Measurements from ENCODE around the gene SCYGR4.
"Not testable (repeated sequence)": the region's sequence is repeated elsewhere in the genome, so short reads cannot be mapped to it uniquely, and the experiment has no call there.

SCYGR4 gene, protein sequence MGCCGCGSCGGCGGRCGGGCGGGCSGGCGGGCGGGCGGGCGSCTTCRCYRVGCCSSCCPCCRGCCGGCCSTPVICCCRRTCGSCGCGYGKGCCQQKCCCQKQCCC

GRCh38 chr2:227617316-227618230, at the start of gene SCYGR4:
Gene SCYGR4 (plus strand): TSS chr2:227617498. CDS start chr2:227617498, 0 bp downstream.
- DNase-seq, result no peak

DNA sequence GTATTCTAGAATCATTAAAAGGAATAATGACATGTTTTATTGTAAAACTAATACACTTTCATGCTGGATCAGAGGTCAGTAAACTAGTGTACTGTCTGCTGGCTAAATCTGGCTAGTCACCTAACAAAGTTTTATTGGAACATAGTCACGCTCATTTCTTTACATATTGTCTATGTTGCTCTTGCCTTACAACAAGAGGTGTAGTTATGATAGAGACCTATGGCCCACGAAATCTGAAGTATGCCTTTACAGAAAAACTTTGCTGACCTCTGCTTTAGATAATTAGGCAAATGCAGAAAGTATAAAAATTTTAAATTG, 48.5 kb upstream of the SCYGR4 start:
- ATAC-seq (no peak), DNase-seq (no peak)

More at GRCh38 chr2:227617316-227618230, at the start of gene SCYGR4:
- ATAC-seq, result no peak

GRCh38 chr2:227570615-227571014, 46.7 kb upstream of the SCYGR4 start:
- ATAC-seq (no peak), DNase-seq (no peak)

DNA sequence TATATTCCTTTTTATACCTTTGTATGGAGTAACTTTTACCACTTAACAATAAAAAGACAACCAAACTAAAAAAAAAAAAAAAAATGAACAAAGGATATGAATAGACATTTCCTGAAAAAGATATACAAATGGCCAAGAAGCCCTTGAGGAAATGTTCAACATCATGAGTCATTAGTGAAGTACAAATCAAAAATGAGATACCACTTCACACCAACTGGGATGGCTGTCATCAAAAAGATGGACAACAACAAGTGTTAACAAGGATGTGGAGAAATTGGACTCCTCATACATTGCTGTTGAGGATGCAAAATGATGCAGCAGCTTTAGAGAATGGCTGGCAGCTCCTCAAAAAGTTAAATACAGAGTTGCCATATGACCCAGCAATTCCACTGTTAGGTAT, 41.2 kb upstream of the SCYGR4 start:
- DNase-seq (no peak), ATAC-seq (no peak)

GRCh38 chr2:227576812-227577211, 40.5 kb upstream of the SCYGR4 start:
- no peak for ATAC-seq
- DNase-seq, result no peak

DNA sequence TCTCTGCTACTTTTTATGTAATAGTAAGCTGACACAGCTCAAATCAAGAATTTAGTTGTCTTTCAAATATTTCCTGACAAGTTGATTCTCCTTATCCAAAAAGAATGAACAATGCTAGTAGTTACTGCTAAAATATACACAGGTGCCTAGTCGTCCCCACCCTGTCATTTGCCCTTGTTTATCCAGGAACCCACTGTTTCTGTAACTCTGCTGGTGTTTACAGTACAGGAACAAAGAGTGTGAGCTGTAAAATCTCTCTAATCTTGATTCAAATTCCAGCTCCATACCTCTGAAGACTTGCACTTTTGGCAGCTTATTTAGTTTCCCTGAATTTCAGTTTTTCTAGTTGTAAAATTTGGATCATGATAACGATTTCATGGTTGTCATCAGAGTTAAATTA, 39.7 kb upstream of the SCYGR4 start:
- no peak for ATAC-seq
- DNase-seq, result no peak

- no peak for DNase-seq
- no peak for ATAC-seq
Observed at GRCh38 chr2:227578642-227579041, 38.7 kb upstream of the SCYGR4 start.

- ATAC-seq, result no peak
- DNase-seq, result no peak
Observed at GRCh38 chr2:227579791-227580190, 37.5 kb upstream of the SCYGR4 start.

- ATAC-seq, result no peak
Observed at GRCh38 chr2:227582369-227582768, 34.9 kb upstream of the SCYGR4 start.

DNA sequence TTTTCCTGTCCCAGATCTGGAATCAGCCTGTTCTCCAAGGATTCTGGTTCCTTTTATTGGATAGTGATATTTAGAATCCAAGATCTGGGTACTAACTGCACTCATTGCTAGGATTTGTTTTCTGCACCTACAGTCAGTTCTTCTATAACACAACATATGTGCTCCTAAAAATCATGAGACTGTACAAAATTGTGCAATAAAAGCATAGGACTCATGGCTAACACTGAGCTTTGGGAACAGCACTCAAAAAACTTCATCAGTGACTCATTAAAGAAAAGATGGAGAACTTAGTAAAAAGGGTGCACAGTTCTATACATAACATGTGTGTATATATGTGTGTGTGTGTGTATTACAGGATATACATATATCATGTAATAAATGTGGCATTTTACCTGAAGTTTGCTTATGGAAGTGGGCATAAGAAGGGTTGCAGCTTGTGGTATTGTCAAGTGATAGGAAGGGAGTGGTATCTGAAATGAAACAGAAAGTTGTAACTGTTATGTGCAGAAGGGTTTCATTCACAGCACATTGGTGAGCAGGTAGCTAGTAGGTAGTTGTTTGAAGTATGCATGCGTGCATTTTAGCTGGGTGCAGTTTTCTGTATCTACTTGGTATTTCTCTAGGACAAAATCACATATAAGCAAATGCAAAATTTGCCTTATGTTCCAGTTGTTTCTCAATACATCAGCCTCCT, 24.5 kb upstream of the SCYGR4 start:
- ATAC-seq (no peak), DNase-seq (no peak)

More at GRCh38 chr2:227582369-227582768, 34.9 kb upstream of the SCYGR4 start:
- no peak for DNase-seq

DNA sequence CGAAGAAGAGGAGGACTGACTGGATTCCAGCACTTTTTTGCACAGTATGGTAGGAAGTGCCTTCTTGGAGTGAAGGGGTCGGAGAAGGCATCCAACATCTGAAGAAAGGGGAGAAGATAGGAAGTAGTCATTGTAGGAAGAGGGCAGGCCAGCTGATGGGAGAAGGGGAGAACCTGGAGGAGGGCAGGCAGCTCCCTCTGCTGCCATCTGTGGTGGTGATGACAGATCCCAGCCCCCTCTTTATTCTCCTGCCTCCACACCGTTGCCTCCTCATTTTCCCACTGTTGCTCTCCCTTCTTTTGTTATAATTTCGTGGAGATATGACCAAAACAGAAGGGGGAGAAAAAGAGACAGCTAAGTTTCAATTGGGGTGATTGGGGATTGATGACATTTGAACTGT, 21.5 kb upstream of the SCYGR4 start:
- ATAC-seq (no peak), DNase-seq (no peak)

- ATAC-seq, result no peak
- no peak for DNase-seq
Observed at GRCh38 chr2:227597036-227597435, 20.3 kb upstream of the SCYGR4 start.

- ATAC-seq (no peak), DNase-seq (no peak)
Observed at GRCh38 chr2:227597998-227598397, 19.3 kb upstream of the SCYGR4 start.

DNA sequence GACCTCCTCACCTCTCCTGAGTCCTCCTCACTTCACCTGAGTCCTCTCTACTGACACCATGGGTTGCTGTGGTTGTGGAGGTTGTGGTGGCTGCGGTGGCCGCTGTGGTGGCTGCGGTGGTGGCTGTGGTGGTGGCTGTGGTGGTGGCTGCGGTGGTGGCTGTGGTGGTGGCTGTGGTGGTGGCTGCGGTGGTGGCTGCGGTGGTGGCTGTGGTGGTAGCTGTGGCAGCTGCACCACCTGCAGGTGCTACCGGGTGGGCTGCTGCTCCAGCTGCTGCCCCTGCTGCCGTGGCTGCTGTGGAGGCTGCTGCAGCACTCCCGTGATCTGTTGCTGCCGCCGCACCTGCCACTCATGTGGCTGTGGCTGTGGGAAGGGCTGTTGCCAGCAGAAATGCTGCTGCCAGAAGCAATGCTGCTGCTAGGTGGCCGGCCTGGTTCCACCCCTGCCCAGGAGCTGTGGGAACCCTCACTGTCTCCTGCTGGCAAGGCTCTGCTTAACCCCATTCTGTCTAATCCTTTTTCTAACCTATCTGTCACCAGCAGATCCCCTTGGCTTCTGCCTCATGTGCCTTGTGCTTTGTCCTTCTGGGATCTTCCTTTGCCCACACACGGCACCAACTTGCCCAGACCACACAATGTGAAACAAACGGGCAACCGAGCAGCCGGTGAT, 18.3 kb upstream of the SCYGR4 start, which contains the start of gene SCYGR2:
Gene SCYGR2, plus strand, starts transcription at position 59 of the 669 bp plus-strand sequence. Its CDS starts 0 bp downstream, at position 59.
- not testable (repeated sequence) for ATAC-seq, DNase-seq

DNA sequence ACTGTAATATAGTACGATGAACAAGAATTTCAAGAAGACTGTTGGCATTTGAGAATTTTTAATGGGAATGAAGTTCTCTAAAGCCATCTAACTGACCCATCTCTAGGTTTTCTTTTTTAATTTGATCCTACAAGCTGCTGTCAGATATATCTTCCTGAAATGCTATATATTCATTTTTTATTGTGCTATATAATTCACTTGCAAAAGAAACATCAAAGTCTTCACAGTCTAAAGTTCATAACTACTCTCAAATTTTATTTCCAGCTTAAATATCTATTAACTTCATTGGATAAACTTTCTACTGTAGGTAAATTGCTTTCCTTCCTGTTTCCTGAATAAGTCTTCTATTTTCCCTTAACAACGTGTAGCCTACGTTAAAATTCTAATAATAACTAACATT, 14.9 kb upstream of the SCYGR4 start:
- ATAC-seq, result no peak
- DNase-seq, result no peak

DNA sequence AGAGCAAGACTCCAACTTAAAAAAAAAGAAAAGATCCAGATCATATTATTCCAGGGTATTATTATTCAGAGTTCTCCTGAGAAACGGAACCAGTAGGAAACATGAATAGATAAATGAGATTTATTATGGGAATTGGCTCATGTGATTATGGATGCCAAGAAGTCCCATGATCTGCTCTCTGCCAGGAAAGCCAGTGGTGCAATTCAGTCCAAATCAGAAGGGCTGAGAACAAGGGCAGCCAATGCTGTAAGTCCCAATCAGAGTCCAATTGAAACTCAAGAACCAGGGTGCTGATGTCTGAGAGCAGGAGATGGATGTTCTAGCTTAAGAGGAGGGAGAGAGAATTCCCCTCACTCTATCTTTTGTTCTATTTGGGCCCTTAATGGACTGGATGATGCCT, 10.8 kb upstream of the SCYGR4 start:
- no peak for DNase-seq
- ATAC-seq, result no peak

DNA sequence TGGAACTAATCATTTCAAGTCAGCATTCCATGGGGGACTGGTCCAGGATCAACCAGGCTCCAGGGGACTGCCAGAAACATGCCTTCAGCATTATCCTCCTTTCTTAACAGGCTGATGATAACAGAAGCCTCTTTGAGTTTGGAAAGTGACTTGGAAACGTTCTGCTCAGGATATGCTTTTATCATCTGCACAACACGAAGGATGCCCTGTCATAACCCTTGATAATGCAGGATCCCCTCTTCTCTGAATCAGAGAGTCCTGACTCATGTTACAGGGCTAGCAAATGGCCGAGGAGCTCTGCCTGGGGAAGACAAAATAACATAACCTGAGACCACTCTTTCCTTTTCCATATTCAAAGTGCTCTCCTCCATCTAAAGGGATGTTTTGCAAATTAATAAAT, 9.4 kb upstream of the SCYGR4 start:
- DNase-seq (no peak), ATAC-seq (no peak)

GRCh38 chr2:227608561-227609338, 8.5 kb upstream of the SCYGR4 start:
- peak; percentile 49 for ATAC-seq
- DNase-seq, result peak; percentile 8

GRCh38 chr2:227610123-227610522, 7.2 kb upstream of the SCYGR4 start:
- ATAC-seq (no peak), DNase-seq (no peak)

DNA sequence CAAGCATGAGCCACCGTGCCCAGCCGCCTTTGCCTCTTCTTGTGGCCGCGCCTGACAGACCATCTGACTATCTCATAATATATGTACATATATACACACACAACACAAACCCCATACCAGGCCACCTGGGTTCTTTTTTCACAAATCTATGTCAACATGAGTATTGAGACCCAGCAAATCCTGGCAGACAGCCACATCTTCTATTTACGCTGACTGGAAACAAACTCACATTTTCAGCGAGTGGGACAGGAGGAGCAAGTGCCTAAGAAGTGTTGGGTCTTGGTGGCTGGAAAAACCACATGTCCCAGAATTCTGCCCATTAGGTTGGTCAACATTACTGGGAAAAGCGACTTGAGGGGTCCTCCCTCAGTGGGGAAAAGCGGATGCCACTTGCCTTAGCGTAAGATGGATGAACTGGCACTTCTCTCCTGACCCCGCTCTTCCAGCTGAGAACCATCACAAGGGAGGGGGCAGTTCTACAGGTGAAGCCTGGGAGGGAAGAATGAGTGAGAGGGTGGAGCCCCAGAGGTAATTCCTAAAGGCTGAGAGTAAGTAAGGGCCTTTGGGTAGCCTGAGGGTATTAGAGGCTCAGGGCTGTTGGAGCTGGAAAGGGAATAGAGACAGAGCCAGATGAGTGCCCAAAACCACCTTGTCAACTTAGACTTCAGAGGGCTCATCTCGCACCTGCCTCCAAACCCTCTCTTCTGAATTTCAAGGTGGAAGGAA, 4.6 kb upstream of the SCYGR4 start:
- DNase-seq (no peak), ATAC-seq (no peak)

DNA sequence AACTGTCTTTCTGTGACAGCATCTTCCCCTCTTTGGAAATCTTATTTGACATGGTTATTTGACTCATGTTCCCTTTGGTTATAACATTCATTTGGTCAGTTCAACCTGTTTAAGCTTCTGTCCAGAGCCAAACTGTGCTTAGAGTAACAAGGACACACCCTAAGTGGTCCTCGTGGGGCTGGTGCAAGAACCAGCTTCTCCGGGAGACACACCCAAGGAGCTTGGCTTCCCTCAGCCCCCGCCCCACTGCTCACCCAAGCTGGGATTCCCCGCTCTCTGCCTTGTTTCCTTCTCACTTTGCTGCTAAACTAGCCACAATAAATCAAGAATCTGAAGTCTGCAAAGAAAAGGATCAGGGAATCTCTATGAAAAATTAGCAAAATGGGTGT, 4.0 kb upstream of the SCYGR4 start:
- DNase-seq (no peak), ATAC-seq (no peak)
